GM18507 (cell line): ENCODE data around the gene TXNL1.
"Not testable (repeated sequence)": the region's sequence is repeated elsewhere in the genome, so short reads cannot be mapped to it uniquely, and the experiment has no call there.

Source experiments
- DNase-seq: peaks from one replicate; pipeline ENCODE4 v3.0.0; 2011; ENCODE audit warnings: low read depth; ENCODE audit not compliant: insufficient read length; ENCODE audit errors: extremely low spot score
- FAIRE-seq: peaks from 2 replicates; lab custom pipeline; 2011; peaks lifted over from hg19 to GRCh38; lab: Jason Lieb, UNC

TXNL1 gene

DNA sequence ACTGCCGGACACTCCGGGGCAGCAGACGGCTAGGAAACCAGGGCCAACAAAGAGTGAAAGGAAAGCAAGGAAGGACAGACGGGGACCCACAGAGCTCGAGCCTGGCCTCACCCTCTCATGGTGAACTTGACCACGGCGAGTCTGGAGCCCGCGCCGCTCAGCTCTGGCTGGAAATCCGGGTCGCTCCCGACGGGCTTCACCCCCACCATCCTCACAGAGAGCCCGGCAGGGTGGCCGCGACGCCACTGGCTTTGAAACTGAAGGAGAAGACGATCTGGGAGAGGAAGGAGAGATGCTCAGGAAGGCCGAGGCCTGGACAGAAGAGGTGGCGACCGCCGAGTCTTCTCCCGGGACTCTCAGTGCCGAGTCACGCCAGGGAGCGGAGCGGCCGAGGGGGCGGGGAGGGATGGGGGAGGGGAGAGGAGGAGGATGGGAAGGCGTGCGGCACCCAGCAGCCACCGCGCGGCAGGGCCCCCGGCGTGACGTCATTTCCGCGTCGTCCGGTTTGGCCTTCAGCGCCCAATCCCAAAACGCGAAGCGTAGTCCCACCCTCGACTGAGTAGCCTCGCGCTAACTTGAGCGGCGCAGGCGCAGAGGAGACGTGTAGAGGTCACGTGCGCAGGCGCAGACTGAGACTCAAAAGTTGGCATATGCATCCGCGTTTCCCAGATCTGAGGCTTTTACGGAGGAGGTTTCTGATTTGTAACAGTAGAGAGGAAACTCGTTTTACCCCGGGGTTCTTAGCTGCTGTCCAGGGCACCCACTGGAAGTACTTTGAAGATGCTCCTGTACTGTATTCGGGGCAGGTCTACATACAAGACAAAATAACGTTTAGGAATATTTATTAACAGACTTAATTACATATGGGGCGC lies at the start of gene TXNL1:
TXNL1 (minus strand) TSS at position 361 of the 872 bp plus-strand sequence; CDS start at position 209, 152 bp downstream.
- FAIRE-seq (peak; percentile 99), DNase-seq (peak; percentile 91)

DNA sequence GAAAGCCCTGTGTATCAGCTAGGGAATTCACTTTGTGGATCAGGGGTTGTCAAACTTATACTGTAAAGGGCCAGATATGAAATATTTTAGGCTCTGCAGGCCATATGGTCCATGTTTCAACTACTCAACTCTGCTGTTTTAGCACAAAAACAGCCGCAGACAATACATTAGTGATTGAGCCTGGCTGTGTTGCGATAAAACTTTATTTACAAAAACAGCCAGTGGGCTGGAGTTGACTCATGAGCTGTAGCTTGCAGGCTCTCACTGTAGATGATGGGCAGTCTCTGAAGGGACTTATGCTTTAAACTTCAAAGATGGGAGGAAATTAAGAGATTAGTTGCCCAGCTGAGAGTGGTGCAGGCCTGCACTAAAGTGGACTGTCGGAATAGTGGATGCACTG lies 45.9 kb upstream of the TXNL1 start:
- DNase-seq = no peak
- FAIRE-seq = no peak

- DNase-seq (no peak), FAIRE-seq (no peak)
Observed at GRCh38 chr18:56678836-56679565, 40.6 kb upstream of the TXNL1 start.

- FAIRE-seq (no peak), DNase-seq (no peak)
Observed at GRCh38 chr18:56676639-56677038, 38.2 kb upstream of the TXNL1 start.

GRCh38 chr18:56672981-56673380 lies 34.6 kb upstream of the TXNL1 start:
- FAIRE-seq = no peak

DNA sequence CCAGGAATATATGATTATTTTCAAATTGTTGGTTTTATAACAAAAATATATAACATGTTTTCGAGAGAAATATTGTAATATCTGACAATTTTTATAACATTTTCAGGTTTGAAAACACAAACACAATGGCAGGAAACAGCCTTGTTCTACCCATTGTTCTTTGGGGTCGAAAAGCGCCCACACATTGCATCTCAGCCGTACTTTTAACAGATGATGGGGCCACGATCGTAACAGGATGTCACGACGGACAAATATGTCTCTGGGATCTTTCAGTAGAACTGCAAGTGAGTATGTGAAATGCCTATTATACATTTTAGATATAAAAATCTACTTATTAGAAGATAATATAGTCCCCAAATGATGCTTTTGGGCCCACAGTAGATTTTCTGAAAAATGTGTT lies 34.0 kb upstream of the TXNL1 start:
- FAIRE-seq = no peak

More at GRCh38 chr18:56672981-56673380, 34.6 kb upstream of the TXNL1 start:
- no peak for DNase-seq

DNA sequence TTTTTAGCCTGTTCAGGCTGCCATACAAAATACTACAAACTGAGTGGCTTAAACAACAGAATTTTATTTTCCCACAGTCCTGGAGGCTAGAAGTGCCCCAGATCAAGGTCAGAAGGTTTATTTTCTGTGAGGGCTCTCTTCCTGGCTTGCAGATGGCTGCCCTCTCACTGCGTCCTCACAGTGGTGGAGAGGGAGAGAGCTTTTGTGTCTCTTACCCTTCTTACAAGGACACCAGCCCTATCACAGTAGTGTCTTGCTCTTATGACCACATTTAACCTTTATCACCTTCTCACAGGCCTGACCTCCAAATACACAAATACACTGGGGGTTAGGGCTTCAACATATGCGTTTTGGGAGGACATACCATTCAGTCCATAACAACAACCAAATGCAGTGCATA lies 24.5 kb upstream of the TXNL1 start:
- DNase-seq (no peak), FAIRE-seq (peak; percentile 46)

More for the DNA sequence above, 34.0 kb upstream of the TXNL1 start:
- no peak for DNase-seq

- DNase-seq = no peak
- no peak for FAIRE-seq
Observed at GRCh38 chr18:56662502-56662901, 24.1 kb upstream of the TXNL1 start.

- DNase-seq = no peak
- FAIRE-seq = no peak
Observed at GRCh38 chr18:56662063-56662408, 23.6 kb upstream of the TXNL1 start.

- no peak for FAIRE-seq
- no peak for DNase-seq
Observed at GRCh38 chr18:56661360-56662062, 23.1 kb upstream of the TXNL1 start.

DNA sequence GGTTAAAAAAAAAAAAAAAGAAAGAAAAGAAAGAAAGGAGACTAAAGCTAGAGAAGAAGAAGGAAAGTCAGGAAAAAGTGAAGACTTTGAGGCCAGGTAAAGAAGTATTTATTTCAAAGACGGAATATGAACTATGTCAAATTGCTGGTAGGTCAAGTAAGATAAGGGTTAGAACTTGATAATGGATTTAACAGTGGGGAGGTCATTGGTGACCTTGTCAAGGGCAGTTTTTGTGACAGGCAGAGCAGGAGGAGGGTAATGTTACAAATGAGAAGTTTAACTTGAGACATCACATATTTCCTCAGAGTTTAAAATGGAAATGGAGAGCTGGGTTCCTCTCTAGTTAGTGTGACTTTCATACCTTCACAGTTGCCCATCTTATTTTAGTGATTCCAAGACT lies 22.3 kb upstream of the TXNL1 start:
- DNase-seq (no peak), FAIRE-seq (no peak)

DNA sequence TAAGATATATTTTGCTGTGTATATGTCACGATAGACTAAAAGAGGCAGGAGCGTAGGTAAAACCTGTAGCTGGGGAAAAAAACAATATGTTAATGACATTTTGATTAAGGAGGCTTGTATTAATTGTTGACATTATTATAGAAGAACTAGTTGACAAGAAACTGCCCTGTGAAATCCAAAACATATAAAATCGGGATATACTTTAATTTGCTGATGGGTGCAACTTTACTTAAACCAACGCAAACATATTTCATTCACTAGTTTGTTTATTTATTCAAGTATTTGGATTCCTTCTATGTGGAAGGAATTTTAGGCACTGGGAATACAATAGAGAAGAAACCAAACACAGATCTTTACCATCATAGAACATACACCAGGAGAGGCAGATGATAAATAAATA lies 20.7 kb upstream of the TXNL1 start:
- FAIRE-seq (no peak), DNase-seq (no peak)

DNA sequence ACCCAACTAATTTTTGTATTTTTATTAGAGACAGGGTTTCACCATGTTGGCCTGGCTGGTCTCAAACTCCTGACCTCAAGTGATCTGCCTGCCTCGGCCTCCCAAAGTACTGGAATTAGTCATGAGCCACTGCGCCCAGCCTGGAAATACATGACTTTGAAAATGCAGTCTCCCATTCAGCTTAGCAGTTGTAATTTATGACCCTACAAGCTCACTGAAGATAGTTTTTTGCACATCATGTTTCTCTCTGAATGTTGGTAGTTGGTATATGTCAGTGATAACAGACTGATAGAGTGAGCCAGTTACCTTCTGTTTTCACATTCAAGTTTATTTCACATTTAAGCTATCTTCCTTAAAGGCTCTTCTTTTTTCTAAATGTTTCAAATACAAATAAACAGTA lies 19.9 kb upstream of the TXNL1 start:
- FAIRE-seq = no peak
- no peak for DNase-seq

- not testable (repeated sequence) for FAIRE-seq, DNase-seq
Observed at GRCh38 chr18:56654280-56654679, 15.9 kb upstream of the TXNL1 start.

- FAIRE-seq = peak; percentile 50
- no peak for DNase-seq
Observed at GRCh38 chr18:56652802-56653201, 14.4 kb upstream of the TXNL1 start.

GRCh38 chr18:56651771-56652092 lies 13.3 kb upstream of the TXNL1 start:
- no peak for DNase-seq
- no peak for FAIRE-seq

DNA sequence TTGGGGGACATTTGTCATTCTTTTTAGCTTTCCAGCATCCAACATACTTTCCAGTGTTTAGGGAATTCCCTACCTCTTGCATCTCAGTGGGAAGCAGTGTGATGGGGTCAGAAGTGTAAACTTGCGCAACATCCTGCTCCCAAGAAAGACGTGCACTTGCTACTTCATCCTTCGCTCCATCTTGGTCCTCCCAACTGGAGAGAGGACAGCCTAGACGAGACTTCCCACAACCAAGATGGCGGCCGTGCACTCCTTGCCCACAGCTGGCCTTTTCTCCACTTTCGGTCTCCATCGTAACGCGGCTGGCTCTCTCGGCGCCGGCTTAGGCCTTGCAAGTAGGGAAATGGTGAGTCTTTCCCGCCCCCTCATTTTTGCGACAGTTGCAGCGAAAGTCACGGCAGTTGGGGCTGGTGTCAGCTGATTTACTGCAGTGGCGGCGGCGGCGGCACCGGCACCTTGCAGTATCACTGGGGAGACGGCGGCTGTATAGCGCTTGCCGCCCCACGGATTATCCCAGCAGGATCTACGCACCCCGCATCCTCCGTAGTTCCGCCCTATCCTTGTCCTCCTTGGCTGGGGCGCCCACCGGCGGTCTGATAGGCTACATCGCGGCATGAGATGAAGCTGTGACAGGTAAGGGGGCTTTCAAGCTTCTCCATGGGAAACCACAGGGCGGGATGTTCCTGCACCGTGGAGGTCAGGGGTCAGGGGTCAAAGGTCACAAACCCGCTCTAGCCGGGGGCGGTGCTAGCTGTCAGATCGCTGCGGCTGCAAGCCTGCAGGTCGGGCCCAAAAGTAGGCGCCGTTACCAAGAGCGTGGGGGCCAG lies 12.8 kb upstream of the TXNL1 start, which contains the start of gene WDR7:
WDR7 (plus strand) TSS at position 416 of the 827 bp plus-strand sequence. CDS start 21,157 bp downstream, outside the sequence.
- FAIRE-seq = peak; percentile 99
- peak; percentile 60 for DNase-seq

- DNase-seq = no peak
- FAIRE-seq = no peak
Observed at GRCh38 chr18:56649996-56650395, 11.6 kb upstream of the TXNL1 start.
